Vagina (tissue), 2 donors: Measurements from ENCODE around the gene ISCU. TPM values are rescaled to one million over a fixed set of nuclear protein-coding genes. Genes with fewer than 3 reads are reported as not detected.
"Not testable (repeated sequence)": the region's sequence is repeated elsewhere in the genome, so short reads cannot be mapped to it uniquely, and the experiment has no call there.

Source experiments
- DNase-seq, 2 donors: peaks; one replicate each; pipeline ENCODE4 v3.0.0-alpha.2; 2017; ENCODE audit errors: extremely low spot score in 2 of 2
- H3K27ac ChIP-seq: fragments of 200-600 bp; sonication (generic); one replicate; pipeline ENCODE4 v1.5.1; 2019
- H3K27me3 ChIP-seq: fragments of 200-600 bp; sonication (generic); one replicate; pipeline ENCODE4 v1.5.1; 2019
- H3K36me3 ChIP-seq, 2 donors: fragments of 200-600 bp; sonication (generic); one replicate each; pipeline ENCODE4 v1.5.1; 2017 to 2019
- H3K4me1 ChIP-seq: fragments of 200-600 bp; sonication (generic); one replicate; pipeline ENCODE4 v1.5.1; 2019
- H3K4me3 ChIP-seq, 2 donors: fragments of 200-600 bp; sonication (generic); 1 replicate in 1 of 2; 2 replicates in 1 of 2; pipeline ENCODE4 v1.5.1; 2016 to 2019
- H3K9me3 ChIP-seq: fragments of 200-600 bp; sonication (generic); one replicate; pipeline ENCODE4 v1.5.1; 2019
- POLR2A ChIP-seq, 2 donors: fragments of 450-650 bp; IDR thresholded peaks; one replicate each; pipeline ENCODE4 v1.6.1; 2017; ENCODE audit warnings: antibody characterized with exemption in 2 of 2, mild to moderate bottlenecking in 2 of 2, moderate library complexity in 2 of 2
- POLR2AphosphoS5 ChIP-seq, 2 donors: sonication (generic); formaldehyde crosslinking; IDR thresholded peaks; one replicate each; pipeline ENCODE4 v1.9.0; 2017; ENCODE audit warnings: antibody characterized with exemption in 2 of 2, mild to moderate bottlenecking in 2 of 2, low read depth in 1 of 2; ENCODE audit not compliant: insufficient read depth in 1 of 2
- intact Hi-C: fragments of 100-400 bp; cut with DNase I; formaldehyde crosslinking; loops from one replicate; pipeline ENCODE4 v1.15.1; 2023
- total RNA-seq: library from RNA; depleted of rRNA; stranded (reverse); fragments of >200 nt; gene quantifications from one replicate; pipeline ENCODE4 v1.2.3, GENCODE V29; 2016
- TF ChIP-seq, protein P1 (sequence below), 3 experiments: fragments of 450-650 bp in 2 of 3; fragments of 200-600 bp in 1 of 3; sonication (generic) in 1 of 3; IDR thresholded peaks; one replicate each; pipeline ENCODE4 v1.5.1; 2017 to 2019; ENCODE audit warnings: antibody characterized with exemption in 3 of 3, mild to moderate bottlenecking in 2 of 3, moderate library complexity in 2 of 3

Gene ISCU
- total RNA-seq, 1 donor from 2014 or later: 167 TPM

GRCh38 chr12:108571609-108572165 is 9.3 kb downstream of the ISCU start:
- DNase-seq: peak in 1 of 2 donors; percentile 69
- Histone ChIP-seq H3K4me3 (no peak overlapping the region), H3K4me1 (peaks cover 14% of the 10 kb centered on the region), H3K36me3 (peaks cover 0 to 34% of the 10 kb centered on the region in 2 donors), H3K9me3 (no peaks in the 10 kb centered on the region), H3K27me3 (no peaks in the 10 kb centered on the region), H3K27ac (no peak overlapping the region)
- TF ChIP-seq POLR2AphosphoS5 (IDR thresholded peaks at IDR 0.05; ENCODE audit: insufficient read depth in 1 of 2, low read depth in 1 of 2) (no peak), POLR2A (IDR thresholded peaks at IDR 0.05) (no peak)
- TF ChIP-seq, protein P1, sequence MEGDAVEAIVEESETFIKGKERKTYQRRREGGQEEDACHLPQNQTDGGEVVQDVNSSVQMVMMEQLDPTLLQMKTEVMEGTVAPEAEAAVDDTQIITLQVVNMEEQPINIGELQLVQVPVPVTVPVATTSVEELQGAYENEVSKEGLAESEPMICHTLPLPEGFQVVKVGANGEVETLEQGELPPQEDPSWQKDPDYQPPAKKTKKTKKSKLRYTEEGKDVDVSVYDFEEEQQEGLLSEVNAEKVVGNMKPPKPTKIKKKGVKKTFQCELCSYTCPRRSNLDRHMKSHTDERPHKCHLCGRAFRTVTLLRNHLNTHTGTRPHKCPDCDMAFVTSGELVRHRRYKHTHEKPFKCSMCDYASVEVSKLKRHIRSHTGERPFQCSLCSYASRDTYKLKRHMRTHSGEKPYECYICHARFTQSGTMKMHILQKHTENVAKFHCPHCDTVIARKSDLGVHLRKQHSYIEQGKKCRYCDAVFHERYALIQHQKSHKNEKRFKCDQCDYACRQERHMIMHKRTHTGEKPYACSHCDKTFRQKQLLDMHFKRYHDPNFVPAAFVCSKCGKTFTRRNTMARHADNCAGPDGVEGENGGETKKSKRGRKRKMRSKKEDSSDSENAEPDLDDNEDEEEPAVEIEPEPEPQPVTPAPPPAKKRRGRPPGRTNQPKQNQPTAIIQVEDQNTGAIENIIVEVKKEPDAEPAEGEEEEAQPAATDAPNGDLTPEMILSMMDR (IDR thresholded peaks at IDR 0.05): no peak
- intact Hi-C loops: no loop called here

- DNase-seq: peak in 1 of 2 donors; percentile 78
- Histone ChIP-seq H3K36me3 (peaks cover 0 to 28% of the 10 kb centered on the region in 2 donors), H3K27me3 (no peaks in the 10 kb centered on the region), H3K4me3 (no peak overlapping the region), H3K4me1 (peaks cover 14% of the 10 kb centered on the region), H3K9me3 (no peaks in the 10 kb centered on the region), H3K27ac (no peak overlapping the region)
- TF ChIP-seq POLR2A (IDR thresholded peaks at IDR 0.05) (no peak), POLR2AphosphoS5 (IDR thresholded peaks at IDR 0.05; ENCODE audit: insufficient read depth in 1 of 2, low read depth in 1 of 2) (no peak)
- TF ChIP-seq, protein P1 (IDR thresholded peaks at IDR 0.05): no peak
- intact Hi-C loops: no loop called here
Measured at GRCh38 chr12:108572166-108572790, 9.9 kb downstream of the ISCU start.

GRCh38 chr12:108573317-108573716 is 10.9 kb downstream of the ISCU start:
- Histone ChIP-seq H3K36me3 (peaks cover 0 to 18% of the 10 kb centered on the region in 2 donors), H3K27me3 (no peaks in the 10 kb centered on the region), H3K4me3 (no peak overlapping the region), H3K9me3 (no peaks in the 10 kb centered on the region), H3K4me1 (peaks cover 14% of the 10 kb centered on the region), H3K27ac (no peak overlapping the region)
- no peak for DNase-seq
- intact Hi-C loops: no loop called here
- TF ChIP-seq, protein P1 (IDR thresholded peaks at IDR 0.05): no peak
- TF ChIP-seq POLR2A (IDR thresholded peaks at IDR 0.05) (no peak), POLR2AphosphoS5 (IDR thresholded peaks at IDR 0.05; ENCODE audit: insufficient read depth in 1 of 2, low read depth in 1 of 2) (no peak)

DNA sequence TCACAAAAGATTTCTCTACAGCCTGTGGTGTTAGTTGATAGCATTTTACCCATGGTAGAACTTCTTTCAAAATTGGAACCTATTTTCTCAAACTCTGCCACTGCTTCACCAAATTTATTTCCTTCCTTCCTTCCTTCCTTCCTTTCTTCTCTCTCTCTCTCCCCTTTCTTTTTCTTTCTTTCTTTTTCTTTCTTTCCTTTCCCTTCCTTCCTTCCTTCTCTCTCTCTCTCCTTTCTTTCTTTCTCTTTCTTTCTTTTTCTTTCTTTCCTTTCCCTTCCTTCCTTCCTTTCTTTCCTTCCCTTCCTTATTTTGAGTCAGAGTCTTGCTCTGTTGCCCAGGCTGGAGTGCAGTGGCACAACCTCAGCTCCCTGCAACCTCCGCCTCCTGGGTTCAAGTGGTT is 11.9 kb downstream of the ISCU start:
- peaks cover 14% of the 10 kb centered on the region for H3K4me1 ChIP-seq
- H3K9me3 ChIP-seq, intact Hi-C loops, DNase-seq, H3K27ac ChIP-seq, H3K4me3 ChIP-seq, H3K27me3 ChIP-seq, H3K36me3 ChIP-seq: not testable (repeated sequence)

DNA sequence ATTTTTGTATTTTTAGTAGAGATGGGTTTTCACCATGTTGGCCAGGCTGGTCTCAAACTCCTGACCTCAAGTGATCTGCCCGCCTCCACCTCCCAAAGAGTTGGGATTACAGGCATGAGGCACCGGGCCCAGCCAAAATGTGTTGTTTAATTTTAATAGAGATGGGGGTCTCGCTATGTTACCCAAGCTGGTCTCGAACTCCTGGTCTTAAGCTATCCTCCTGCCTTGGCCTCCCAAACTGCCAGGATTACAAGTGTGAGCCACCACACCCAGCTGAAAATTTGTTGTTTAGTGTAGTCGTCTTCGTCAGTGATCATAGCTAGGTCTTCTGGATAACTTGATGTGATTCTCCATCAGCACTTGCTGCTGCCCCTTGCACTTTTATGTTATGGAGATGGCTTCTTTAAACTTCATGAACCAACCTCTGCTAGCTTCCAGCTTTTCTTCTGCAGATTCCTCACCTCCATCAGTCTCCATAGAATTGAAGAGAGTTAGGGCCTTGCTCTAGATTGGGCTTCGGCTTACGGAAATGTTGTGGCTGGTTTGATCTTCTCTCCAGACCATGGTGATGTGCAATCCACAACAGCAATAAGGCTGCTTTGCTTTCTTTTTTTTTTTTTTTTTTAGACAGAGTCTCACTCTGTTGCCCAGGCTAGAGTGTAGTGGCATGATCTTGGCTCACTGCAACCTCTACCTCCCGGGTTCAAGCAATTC is 13.0 kb downstream of the ISCU start:
- no peak overlapping the region for H3K4me3 ChIP-seq
- intact Hi-C loops: no loop called here
- H3K27me3 ChIP-seq: no peaks in the 10 kb centered on the region
- DNase-seq: peak; percentile 7 to 71
- no peak overlapping the region for H3K27ac ChIP-seq
- H3K36me3 ChIP-seq: no peaks in the 10 kb centered on the region
- H3K9me3 ChIP-seq: no peaks in the 10 kb centered on the region
- peaks cover 14% of the 10 kb centered on the region for H3K4me1 ChIP-seq
- TF ChIP-seq, protein P1 (IDR thresholded peaks at IDR 0.05): no peak
- TF ChIP-seq POLR2A (IDR thresholded peaks at IDR 0.05): no peak
- no peak for TF ChIP-seq POLR2AphosphoS5 (IDR thresholded peaks at IDR 0.05; ENCODE audit: insufficient read depth in 1 of 2, low read depth in 1 of 2)
